HL-60/S4 (cell line): ENCODE results near the gene SDK2.
"Not testable (repeated sequence)": the region's sequence is repeated elsewhere in the genome, so short reads cannot be mapped to it uniquely, and the experiment has no call there.

Experiments
- in situ Hi-C: fragments of 300-500 bp; cut with MboI; formaldehyde crosslinking; loops from 2 replicates; pipeline ENCODE4 v1.14.3; 2022; ENCODE audit warnings: low sequenced_read_pairs

The SDK2 gene

DNA sequence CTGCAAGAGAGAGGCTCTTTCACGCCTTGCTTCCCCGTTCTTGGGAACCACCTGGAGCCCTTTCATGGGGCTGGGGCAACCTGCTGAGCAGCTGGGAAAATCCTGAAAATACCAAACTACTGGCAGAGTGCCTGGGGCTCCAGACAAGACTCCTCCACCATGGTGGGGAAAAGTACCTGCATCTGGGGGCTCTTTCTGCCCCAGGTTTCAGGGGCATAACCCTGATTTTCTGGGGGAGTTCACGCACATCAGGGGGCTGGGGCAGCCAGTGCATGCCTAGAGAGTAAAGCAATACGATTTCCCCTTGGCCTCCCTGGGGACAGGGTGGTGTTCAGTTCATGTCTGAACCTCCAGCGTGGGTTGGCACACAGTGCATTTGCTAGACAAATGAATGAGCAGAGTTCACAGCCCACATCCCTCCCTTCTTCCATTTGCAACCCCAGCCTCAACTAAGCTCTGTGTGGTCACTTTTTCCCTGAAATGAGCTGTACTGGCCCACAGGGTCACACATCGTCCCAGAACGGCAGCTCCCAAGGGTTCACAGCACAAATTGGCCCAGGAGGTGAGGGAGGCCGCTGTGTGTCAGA, 327.2 kb downstream of the SDK2 start:
- in situ Hi-C loops: no loop called here

DNA sequence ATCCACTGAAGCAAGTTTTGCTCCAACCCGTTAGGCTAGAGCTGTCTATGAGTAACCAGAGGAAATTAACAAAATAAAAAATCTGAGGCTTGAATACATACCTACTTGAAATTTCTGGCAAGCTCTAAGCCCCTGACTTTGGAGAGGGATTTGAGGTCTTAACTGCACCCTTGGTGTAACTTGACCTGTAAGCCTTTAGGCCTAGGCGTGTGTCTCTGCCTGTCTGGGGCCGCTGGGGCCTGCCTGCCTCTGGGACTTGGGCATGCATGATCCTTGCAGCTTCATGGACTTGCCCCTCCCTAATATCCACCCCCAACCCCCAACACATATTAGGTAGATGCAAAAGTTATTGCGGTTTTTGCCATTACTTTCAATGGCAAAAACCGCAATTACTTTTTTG, 328.8 kb downstream of the SDK2 start:
- in situ Hi-C loops: no loop called here

DNA sequence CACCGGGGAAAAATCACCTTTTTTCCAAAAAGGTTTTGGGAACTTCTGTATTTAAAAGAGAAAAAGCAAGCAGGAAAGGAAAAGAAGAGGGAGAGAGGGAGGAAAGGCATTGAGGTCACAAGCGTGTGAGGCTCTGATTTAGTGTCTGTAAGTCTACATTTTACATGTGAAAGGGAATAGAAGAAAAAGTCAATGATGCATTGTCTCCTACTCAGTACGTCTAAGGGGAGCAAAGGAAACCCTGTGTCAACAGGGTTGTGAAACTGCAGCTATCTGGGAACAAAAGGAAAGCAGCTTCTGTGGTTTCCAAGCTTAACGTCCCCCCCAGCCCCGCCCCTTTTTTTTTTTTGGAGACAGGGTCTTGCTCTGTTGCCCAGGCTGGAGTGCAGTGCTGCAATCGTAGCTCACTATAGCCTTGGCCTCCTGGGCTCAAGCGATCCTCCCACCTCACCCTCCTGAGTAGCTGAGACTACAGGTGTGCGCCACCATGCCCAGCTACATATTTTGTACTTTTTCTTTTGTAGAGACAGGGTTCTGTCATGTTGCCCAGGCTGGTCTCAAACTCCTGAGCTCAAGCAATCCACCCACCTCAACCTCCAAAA, 330.6 kb downstream of the SDK2 start:
- in situ Hi-C loops: no loop called here

DNA sequence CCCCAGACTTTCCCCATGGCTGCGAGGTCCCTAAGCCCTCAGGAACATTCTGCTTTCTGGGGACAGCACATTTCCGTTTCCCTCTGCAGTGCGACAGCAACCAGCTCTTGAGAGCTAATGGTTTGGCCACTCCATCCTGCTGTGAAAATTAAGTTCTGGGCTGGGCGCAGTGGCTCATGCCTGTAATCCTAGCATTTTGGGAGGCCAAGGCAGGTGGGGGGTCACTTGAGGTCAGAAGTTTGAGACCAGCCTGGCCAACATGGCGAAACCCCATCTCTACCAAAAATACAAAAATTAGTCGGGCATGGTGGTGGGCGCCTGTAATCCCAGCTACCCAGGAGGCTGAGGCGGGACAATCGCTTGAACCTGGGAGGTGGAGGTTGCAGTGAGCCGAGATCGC, 331.4 kb downstream of the SDK2 start:
- in situ Hi-C loops: not testable (repeated sequence)

DNA sequence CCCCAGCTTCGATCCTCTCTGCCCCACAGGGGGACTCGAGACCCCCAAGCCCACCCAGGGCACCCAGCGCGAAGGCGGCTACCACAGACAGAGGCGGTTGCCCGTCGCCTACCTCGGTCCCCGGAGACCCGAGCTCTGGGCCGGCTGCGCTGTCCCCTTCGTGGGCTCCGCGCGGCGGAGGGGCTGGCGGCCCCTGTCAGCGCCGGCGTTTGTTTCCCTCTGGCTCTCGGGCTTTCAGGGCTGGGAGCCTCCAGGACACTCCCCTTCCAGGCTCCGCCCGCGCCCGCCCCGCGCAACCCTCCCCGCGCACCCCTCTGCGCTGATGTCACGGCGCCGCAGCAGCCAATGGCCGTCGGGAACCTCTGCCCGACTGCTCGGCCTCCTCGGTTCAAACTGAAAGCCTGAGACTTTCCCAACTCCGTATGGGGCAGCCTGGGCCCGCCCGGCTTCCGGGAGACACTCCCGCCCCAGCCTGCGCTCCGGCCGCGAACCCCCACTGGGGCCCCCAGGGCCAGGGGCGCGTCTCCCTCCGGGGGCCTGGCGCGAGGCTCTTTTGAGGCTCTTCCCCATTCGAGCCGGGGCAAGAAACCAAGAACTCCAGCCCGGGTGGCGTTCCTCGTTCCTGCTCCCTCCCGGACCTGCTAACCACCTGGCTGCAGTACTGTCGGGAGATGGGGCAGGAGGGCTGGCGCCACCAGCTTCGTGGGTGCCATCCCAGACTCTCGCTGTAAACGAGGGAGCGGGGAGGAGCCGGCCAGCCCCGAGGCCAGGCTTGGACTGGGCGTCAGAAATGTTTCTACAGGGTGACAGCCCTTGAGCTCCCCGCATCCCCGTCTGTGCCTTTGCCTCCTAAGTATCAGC, 332.2 kb downstream of the SDK2 start, which contains the start of gene CDC42EP4:
CDC42EP4 (minus strand) TSS at position 221 of the 861 bp plus-strand sequence. CDS start 25,501 bp downstream, outside the sequence.
- in situ Hi-C loops: no loop called here

DNA sequence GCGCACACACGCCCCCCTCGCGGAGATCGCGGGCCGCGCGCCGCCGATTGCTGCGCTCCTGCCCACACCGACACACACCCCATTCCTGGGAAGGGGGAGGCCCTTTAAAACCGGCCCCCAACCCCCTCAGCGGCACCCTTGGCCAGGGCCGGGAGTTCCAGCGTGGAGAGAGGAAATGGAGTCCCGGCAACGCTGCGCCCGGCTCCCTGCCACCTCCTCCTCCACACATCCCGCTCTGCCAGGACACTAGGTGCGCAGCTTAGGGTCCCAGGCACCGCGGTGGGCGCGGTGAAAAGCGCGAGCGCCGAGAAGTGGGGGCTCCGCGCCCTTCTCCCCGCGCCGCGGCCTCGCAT, 332.8 kb downstream of the SDK2 start:
- in situ Hi-C loops: no loop called here

DNA sequence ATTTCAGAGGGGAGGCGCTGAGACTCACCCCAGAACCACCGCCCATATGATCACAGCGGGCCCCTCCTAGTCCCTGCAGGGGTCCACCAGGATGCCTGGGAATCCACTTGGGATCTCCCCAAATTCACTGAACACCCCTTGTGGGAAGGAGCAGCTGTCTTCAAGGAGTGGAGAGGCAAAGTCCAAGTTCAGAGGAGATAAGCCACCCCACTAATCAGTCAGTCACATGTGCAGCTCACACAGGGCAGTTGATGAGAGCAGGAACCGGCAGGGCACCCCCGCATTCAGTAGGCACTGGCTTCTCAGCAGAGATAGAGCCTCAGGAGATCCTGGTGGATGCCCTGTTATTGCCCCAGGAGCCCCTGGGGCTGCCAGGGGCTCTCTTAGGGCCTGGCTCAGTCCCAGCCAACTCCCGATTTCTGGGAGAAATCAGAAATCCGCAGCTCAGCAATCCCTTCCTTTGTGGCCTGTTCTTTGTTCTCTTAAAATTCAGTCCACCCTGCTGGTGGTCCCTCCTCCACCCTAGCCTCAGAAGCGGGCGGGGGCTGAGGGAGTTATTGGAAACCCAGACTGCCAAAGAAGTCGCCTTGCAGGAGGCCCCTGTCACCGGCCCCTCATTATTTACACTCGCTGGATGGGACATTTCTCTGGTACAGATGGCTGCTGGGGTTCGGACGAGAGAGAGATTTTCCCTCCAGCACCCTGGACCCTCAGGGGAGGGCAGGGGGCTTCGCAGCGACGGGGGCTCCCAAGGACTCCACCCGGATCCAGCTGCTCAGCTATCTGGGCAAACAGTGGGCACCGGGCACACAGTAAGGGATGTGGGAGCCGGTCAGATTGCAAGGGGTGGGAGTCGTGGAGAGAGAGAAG, 334.3 kb downstream of the SDK2 start:
- in situ Hi-C loops: no loop called here

DNA sequence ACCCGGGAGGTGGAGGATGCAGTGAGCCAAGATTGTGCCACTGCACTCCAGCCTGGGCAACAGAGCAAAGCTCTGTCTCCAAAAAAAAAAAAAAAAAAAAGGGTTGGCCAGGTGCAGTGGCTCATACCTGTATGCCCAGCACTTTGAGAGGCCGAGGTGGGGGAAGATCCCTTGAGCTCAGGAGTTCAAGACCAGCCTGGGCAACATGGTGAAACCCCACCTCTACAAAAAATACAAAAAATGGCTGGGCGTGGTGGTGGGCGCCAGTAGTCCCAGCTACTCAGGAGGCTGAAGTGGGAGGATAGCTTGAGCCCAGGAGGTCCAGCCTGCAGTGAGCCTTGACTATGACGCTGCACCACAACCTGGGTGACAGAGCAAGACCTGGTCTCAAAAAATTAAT, 335.3 kb downstream of the SDK2 start:
- in situ Hi-C loops: not testable (repeated sequence)

DNA sequence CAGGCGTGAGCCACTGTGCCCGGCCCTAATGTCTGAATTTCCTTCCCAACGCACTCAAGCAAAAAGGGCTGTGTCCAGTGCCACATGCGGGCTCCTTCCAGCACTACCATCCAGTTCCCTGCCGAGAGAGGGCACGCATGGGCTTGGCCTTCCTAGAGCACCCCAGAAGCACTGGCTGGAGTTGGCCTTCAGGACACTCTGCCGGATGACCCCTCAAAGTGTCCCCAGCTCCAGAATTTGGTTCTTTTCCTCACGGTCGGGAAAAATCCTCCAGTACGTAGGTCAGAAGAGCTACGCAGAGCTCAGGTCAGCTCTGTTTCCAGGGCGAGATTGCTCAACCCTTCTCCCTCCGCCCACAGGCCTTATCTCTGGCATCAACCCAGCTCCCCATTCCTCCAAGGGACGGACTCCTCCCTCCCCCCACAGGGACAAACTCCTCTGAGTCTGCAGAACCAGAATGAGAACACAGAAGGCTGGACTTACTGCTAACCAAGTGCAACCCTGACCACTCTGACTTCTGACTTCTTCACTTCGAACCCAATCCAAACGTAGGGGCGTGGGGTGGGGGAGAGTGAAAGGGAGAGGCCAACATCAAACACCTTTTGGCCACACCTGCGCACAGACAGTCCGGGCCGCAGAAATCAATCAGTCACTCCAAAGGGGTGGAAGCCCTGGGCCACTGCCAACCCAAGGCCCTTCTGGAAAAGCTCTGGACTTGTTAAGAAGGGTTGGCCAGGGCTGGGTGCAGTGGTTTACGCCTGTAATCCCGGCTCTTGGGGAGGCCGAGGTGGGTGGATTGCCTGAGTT, 336.0 kb downstream of the SDK2 start:
- in situ Hi-C loops: no loop called here

DNA sequence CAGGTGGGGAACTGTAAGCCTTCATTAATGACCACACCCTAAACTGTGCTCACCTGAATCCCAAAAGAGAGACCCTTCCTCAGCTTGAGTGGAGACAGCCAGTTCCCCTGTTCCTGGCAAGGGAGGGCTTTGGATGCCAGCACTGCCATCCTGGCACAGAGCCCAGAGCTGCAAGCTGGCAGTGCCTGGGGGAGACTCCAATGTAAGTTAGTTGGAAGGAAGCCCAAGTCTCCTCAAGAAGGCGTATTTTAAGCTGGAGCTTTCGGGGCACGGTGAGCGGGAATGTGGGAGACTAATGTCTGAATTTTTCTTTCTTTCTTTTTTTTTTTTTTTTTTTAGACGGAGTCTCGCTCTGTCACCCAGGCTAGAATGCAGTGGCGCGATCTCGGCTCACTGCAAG, 337.1 kb downstream of the SDK2 start:
- in situ Hi-C loops: no loop called here

DNA sequence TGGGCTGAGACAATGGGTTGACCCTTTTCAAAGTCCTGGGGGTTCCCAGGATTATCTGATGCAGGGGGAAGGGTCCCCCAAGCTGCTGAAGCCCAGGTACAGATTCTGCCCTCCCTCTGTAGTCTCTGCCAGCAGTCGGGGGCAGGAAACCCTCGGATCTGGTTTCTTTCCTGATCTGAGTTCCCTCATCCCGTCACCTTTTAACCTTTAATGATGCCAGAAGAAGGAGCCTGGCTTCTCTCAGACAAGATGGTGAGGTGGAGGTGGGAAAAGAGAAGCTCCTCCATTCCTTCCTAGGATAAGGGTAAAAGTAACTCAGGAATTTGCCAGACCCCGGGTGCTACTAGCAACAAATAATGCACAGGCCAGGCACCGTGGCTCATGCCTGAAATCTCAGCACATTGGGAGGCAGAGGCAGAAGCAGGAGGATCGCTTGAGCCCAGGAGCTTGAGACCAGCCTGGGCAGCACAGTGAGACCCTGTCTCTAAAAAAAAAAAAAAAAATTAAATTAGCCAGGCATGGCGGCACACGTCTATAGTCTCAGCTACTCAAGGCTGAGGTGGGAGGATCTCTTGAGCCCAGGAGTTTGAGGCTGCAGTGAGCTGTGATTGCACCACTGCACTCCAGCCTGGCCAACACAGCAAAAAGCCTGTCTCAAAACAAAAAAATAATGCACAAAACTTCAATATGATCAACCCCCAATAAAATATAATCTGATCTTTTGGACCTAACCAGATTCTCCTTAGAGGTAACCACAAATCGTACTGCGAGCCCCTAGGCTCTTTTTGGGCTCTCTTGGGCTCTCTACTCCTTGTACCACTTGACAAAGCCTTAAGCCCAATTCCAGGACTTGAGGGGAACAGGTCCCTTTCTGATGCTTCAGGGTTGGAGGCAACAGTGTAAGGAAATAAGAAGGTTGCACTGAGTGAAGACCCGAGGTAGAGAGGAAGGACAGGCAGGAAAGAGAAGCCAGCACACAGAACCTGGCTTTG, 338.1 kb downstream of the SDK2 start:
- in situ Hi-C loops: no loop called here

DNA sequence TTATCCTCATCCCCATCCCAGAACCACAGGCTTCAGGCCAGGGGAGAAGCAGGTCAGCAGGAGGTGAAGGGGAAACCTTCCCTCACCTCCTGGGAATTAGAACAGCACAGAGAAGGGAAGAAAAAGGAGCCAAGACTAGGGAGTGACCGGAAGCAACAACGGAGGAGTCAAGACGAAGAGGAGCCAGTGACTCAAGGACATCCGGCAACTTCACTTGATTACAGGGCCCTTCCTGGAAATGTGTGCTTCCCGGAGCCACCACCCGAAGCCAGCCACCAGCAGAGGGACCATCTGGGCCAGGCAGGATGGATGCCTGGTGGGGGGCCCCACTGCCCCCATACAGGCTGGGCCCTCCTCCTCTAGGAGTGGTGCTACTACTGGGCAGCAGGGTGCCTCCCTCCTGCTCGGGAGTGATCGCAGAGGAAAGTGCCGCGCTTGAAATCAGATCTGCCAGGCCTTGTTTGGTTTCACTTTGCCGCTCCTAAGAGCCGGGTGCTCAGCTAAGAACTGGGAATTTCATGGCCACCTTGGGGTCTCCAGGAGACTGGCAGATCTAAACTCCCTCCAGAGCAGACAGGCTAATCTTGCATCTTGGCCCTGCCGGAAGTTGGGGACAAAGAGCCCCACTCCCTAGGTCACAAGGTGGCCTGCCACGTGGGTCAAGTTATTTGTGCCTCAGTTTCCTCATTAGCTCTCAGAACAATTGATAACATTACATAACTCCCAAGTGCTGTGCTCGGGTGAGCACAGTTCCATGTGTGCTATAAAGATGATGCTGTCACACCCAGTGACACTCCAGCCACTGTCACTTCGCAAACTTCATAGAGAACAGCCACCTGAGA, 339.1 kb downstream of the SDK2 start:
- in situ Hi-C loops: no loop called here

DNA sequence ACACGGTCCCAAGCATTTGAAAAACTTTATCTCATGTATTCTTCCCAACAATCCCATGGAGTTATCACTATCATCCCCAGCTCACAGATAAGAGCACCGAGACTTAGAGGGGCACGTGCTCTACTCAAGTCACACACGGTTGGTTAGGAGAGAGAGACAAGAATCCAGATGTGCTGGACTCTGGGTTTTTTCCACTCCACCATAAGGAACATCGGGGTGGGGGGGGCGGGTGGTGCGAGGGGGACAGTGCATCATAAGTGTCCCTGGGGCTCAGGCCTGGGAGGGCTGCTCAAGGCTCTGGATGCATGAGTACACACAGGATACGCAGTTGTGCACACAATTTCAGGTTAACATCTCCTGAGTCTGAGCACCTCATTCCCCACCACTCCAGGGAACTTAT, 339.8 kb downstream of the SDK2 start:
- in situ Hi-C loops: no loop called here

DNA sequence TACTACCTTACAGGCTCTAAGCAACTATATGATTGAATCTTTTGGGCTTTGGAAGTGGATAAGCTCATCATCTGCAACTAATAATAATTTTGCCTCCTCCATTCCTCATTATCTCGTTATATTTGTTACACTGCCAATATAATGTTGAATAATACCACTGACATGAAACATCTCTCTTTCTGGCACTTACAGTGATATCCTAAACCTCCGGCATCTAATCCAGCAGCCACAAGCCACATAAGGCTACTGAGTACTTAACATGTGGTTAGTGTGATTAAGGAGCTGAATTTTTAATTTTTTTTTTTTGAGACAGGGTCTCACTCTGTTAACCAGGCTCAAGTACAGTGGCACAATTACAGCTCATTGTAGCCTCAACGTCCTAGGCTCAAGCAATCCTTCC, 342.1 kb downstream of the SDK2 start:
- in situ Hi-C loops: no loop called here

DNA sequence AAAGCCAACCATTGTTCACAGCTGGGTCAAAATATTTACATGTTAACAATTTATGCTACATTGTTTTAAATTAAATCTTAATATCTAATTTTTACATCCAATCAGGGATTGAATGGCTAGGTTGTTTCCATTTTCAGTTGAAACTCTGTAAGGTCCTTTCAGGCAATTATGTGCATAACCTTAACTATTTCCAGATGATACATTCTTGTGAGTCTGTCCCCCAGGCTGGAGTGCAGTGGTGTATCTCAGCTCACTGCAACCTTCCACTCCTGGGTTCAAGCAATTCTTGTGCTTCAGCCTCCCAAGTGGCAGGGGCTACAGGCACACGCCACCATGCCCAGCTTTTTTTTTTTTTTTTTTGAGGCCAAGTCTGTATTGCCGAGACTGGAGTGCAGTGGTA, 342.9 kb downstream of the SDK2 start:
- in situ Hi-C loops: no loop called here

DNA sequence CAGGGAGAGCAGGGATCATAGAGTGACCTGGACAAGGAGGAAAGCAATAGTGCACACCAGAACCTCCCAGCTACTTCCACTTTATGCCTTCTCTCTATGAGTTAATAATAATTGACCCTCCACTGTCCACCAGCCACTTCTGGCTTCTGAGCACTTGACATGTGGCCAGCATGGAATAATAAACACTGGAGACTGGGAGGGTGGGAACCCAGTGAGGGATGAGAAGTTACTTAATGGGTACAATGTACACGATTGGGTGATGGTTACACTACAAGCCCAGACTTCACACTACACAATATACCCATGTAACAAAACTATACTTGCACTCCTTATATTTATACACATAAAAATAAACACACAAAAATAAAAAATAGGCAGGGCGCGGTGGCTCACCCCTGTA, 343.9 kb downstream of the SDK2 start:
- in situ Hi-C loops: no loop called here

DNA sequence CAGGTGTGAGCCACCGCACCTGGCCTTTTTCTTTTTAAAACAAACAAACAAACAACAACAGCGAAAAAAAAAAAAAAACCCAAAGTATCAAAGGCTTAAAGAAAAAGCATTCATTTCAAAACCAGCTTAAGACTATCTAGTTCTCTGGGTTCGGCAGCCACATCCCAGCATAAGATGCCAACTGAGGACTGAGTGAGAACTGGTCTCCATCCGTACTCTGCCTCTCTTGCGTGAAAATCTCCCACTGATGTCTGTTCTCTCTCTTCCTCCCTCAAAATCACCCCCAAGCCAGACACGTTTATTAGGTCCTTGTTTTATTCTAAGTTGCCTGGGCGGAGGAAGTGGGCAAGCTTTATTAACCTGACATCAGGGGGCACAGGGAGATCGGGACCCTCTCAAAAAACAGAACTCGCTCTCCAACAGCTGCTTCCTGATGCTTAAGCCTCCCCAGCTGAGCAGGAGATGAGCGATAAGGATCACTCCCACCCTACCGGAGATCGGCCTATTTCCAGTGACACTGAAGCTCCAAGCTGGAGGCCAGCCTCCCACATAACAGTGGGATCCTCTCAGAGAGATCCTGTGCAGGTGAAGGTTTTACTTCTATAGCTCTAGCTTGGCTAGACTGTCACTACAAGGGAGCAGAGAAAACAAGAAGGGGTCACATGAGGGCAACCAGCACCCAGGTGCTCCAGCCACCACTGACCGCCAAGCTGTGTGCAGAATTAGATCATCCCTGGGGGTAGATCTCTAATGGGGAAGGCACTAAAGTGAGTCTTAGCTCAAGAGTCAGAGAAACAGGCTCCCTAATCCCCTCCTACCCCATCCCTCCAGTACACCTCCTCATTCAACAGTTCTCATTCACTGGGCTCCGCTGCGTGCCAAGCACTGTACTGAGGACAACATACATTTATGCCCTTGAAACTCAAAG, 346.0 kb downstream of the SDK2 start:
- in situ Hi-C loops: no loop called here
